HG03460 (cell line): ENCODE measurements around the gene GALR3.
"Not testable (repeated sequence)": the region's sequence is repeated elsewhere in the genome, so short reads cannot be mapped to it uniquely, and the experiment has no call there.

ENCODE experiments used
- ATAC-seq: cut with Tn5 transposase; IDR thresholded peaks from one replicate; pipeline ENCODE4 v1.9.1; 2021; ENCODE audit not compliant: unreplicated experiment

The GALR3 gene, protein sequence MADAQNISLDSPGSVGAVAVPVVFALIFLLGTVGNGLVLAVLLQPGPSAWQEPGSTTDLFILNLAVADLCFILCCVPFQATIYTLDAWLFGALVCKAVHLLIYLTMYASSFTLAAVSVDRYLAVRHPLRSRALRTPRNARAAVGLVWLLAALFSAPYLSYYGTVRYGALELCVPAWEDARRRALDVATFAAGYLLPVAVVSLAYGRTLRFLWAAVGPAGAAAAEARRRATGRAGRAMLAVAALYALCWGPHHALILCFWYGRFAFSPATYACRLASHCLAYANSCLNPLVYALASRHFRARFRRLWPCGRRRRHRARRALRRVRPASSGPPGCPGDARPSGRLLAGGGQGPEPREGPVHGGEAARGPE

GRCh38 chr22:37823134-37823985 lies at the start of gene GALR3:
GALR3 (plus strand) TSS chr22:37823382; CDS start chr22:37823407, 25 bp downstream.
- ATAC-seq: no peak

- no peak for ATAC-seq
These were observed 48.5 kb upstream of the GALR3 start for GRCh38 chr22:37774728-37775127.

DNA sequence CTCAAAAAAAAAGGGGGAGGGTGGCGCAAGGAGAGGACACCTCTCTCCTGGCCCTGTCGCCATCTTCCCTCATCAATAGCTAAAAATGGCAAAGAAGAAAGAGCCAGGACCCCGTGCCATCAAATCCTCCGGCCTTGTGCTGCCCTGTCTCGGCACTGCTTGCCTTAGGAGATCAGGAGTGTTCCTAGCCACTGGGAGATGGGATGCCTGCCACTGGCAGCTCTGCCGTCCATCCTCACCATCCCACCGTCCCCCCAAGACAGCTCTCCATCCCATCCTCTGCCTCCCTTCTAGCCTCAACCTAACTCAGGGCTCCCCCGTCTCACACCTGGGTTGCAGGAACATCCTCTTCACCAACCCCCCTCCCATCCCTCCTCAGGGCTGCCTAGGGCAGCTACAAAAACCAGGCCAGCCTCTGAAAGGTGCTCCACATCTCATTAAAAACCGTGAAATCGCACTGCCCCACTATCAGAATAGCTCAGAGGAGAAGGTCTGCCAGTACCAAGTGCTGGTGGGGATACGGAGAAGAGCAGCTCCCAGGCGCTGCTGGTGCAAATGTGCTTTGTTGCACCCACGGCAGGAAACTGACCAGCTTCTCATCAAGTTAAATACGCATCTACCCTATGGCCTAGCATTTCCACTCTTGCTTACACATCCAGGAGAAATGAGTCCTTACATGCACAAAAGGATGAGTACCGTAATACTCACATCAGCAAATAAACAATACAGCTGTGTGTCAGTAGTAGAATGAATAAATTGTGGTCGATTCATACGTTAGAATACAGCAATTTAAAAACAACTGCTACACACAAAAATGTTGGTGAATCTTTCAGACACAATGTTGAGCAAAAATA lies 47.2 kb upstream of the GALR3 start:
- no peak for ATAC-seq

- ATAC-seq: no peak
These were observed 46.6 kb upstream of the GALR3 start for GRCh38 chr22:37776639-37777005.

- ATAC-seq: no peak
These were observed 46.0 kb upstream of the GALR3 start for GRCh38 chr22:37777122-37777687.

GRCh38 chr22:37778370-37779009 lies 44.7 kb upstream of the GALR3 start:
- no peak for ATAC-seq

GRCh38 chr22:37781434-37782059 lies 41.6 kb upstream of the GALR3 start:
- ATAC-seq: no peak

DNA sequence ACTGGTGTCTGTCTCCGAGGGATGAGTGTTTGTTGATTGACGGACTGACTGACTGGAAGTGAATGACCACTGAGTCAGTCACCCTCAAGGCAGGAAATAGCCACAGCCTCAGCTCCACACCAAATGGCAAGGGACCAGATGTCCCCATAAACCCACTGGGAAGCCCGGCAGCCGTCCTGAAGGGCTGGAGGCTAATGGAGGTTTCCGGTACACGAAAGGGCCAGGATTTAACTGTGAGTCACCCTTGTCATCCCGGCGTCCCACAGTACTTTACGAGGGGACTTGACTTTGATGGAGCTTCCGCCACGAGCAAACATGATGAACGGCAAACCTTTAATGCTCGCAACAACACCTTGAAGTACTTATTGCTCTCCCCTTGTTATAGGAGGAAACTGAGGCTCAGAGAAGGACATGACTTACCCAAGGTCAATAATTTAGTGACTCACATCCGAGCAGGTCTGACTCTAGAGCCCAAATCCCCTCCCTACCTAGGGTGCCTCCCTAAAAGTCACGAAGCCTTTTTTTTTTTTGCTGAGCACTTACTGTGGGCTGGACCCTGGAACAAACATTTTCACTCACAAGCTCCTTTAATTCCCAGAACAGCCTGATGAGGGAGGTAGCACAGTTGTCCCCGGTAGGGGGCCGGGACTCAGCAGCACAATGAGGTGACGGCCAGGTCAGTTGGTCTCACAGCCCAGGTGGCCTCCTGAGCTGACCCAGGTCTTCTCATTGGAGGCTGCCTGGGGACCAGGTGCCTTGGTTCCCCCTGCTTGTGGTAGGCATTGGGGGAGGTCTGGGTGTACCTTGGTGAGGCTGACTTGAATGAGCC lies 40.6 kb upstream of the GALR3 start:
- ATAC-seq: no peak

DNA sequence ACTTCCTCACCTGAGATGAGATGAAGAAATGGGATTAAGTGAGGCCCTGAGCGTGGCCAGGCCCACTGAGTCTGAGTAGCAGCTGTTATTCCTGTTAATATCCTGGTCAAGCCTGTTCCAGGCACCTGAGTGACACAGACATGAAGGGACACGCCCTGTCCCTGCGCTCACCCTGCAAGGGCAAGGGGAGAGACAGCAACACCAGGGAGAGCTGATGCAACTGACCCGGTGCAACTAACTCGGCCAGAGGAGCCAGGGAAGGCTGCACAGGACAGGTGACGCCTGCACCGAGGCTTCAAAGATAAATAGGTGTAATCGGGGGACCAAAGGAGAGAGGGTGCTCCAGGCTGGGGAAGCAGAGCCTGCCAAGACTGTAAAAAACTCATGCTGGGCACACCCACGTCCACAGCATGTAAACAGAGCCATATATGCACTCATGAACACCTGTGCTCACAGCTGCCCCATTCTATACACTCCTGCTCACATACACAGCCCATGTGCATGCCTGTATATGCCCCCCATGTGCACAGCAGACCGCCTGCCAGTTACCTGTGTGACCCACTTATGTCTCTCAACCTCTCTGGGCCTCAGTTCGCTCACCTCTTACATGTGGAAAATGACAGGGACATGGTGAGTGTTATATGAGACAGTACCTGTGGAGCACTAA lies 38.2 kb upstream of the GALR3 start:
- no peak for ATAC-seq

DNA sequence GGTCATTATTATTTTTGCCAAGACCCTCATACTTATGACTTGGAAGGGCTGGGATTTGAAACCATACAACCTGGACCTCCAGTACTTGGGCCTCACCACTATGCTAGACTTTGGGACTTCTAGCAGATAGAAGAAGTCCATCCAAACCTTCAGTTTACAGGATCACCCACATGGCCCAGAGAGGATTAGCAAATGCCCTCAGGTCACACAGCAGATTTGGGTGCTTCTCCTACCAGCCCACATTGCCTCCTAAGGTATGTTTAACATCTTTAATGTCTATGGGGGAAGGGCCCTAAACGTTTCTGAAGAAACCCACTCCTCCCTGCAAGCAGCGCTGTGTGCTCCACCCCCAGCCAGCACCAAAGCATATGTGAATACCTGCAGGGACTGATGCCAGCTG lies 32.9 kb upstream of the GALR3 start:
- ATAC-seq: no peak

- ATAC-seq: no peak
These were observed 30.7 kb upstream of the GALR3 start for GRCh38 chr22:37792494-37792893.

DNA sequence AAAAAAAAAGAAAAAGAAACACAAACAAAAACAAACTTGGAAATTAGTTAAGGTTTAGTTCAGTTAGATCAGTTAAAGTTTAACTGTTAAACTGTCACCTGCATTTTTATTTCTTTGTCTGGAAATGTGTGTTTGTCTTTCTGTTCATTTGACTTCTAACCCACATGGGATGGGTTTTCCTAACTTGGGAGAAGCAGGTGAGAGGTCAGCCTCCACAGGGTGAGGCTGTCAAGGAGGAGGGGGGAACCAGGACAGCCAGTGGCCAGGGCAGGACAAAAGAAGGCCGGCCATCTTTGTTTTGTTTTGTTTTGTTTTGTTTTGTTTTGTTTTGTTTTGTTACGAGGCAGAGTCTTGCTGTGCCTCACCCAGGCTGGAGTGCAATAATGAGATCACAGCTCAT lies 28.8 kb upstream of the GALR3 start:
- ATAC-seq: no peak

DNA sequence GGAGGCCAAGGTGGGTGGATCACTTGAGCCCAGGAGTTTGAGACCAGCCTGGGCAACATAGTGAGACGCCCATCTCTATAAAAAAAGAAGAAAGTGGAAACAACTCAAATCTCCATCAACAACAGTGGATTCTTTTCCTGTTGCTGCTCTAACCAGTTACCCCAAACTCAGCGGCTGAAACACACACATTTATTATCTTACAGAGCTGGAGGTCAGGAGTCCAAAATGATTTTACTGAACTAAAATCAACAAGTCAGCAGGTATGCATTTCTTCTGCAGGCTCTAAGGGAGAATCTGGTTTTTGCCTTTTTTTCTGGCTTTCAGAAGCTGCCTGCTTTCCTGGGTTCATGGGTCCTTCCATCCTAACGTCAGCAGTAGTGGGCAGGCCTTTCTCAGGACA lies 27.1 kb upstream of the GALR3 start:
- no peak for ATAC-seq

GRCh38 chr22:37797259-37797658 lies 25.9 kb upstream of the GALR3 start:
- not testable (repeated sequence) for ATAC-seq

DNA sequence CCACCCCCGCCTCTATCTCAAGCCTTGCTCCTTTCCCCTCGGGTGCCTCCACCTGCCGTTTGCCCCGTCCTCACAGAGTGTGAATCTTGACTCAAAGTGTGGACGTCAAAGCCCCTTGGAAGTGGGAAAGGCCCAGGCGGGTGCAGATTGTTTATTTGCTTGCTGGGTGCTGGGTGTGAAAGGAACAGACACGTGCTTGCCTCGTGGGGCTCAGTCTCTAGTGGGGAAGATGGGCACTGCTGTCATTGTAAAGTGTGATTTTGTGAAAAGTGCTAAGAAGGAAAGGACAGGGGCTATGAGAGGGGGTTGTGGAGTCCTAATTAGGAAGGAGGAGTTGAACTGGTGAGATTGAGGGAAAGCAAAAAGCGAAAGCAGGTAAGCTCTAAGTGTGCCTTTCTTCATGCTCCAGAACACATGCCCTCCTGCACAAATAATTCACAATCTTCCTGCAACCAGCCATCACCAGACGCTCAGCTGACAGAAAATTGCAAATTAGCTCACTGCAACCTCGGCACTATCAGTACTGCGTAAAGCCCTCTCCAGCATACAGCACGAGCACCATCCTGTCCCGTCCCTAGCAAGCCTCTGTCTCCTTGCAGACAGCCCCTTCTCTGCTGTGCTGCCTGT lies 25.2 kb upstream of the GALR3 start:
- ATAC-seq: no peak

- ATAC-seq: not testable (repeated sequence)
These were observed 23.2 kb upstream of the GALR3 start for GRCh38 chr22:37799979-37800378.

DNA sequence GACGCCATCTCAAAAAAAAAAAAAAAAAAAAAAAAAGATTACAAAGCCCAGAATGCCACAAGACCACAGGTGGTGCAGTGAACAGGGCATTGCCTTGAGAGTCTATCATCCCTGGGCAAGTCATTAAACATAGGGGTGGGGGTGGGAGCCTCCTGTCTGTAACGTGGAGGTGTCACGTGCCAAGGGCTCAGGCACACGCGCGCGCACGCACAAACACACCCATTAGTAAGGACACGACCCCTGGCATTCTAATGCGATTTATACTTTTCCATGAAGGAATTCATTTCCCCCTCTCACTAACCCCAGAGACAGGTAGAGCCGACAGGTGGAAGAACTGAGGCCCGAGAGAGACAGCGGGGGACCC lies 21.3 kb upstream of the GALR3 start:
- ATAC-seq: no peak
